Naive thymus-derived CD8-positive, alpha-beta T cell (primary cell): Measurements from ENCODE around the gene GOLGA6L10. TPM values are rescaled to one million over a fixed set of nuclear protein-coding genes. Genes with fewer than 3 reads are reported as not detected.
"Not testable (repeated sequence)": the region's sequence is repeated elsewhere in the genome, so short reads cannot be mapped to it uniquely, and the experiment has no call there.

Experiments
- ATAC-seq, 2 donors: fragments of 150-1000 bp; cut with Tn5 transposase in 1 of 2; sonication (Bioruptor Pico), chemical (Tn5 transposase) in 1 of 2; 1 replicate in 1 of 2; 2 replicates in 1 of 2; pipeline ENCODE4 v1.10.0; 2021; ENCODE audit warnings: mild to moderate bottlenecking in 2 of 2, moderate library complexity in 2 of 2
- POLR2A ChIA-PET: fragments of 350-600 bp; sonication (Branson Sonifier 250); formaldehyde crosslinking; loops from one replicate; lab custom pipeline; 2021; ENCODE audit warnings: antibody characterized with exemption; lab: Charles Lee
- DNase-seq, 10 donors: peaks; one replicate each; pipeline versions ENCODE4 v3.0.0 to v3.0.0-alpha.2; 2020 to 2022
- H3K27ac Mint-ChIP-seq, 10 donors: one replicate each; pipeline ENCODE4 v1.8.0; 2020 to 2022; ENCODE audit warnings: mild to moderate bottlenecking in 10 of 10, mixed read lengths in 10 of 10, moderate library complexity in 4 of 10, inconsistent platforms in 1 of 10
- H3K27me3 Mint-ChIP-seq, 5 donors: one replicate each; pipeline ENCODE4 v1.8.0; 2021 to 2022; ENCODE audit warnings: mixed read lengths in 5 of 5
- H3K36me3 Mint-ChIP-seq, 3 donors: one replicate each; pipeline ENCODE4 v1.8.0; 2020 to 2022; ENCODE audit warnings: mixed read lengths in 3 of 3, mild to moderate bottlenecking in 2 of 3, inconsistent platforms in 1 of 3
- H3K4me1 Mint-ChIP-seq, 4 donors: one replicate each; pipeline ENCODE4 v1.8.0; 2021 to 2022; ENCODE audit warnings: mixed read lengths in 4 of 4
- H3K4me3 Mint-ChIP-seq, 10 donors: one replicate each; pipeline ENCODE4 v1.8.0; 2020 to 2022; ENCODE audit warnings: mild to moderate bottlenecking in 10 of 10, mixed read lengths in 10 of 10, moderate library complexity in 6 of 10, inconsistent platforms in 1 of 10
- H3K9me3 Mint-ChIP-seq, 9 donors: one replicate each; pipeline ENCODE4 v1.8.0; 2020 to 2022; ENCODE audit warnings: mixed read lengths in 9 of 9, mild to moderate bottlenecking in 3 of 9, inconsistent platforms in 1 of 9, moderate library complexity in 1 of 9
- polyA plus RNA-seq, 3 donors: library from polyadenylated mRNA; unstranded; fragments of 300-500 nt; fragmentation: Illumina TruSeq; gene quantifications; one replicate each; pipeline ENCODE4 v1.2.3, GENCODE V29; 2021
- total RNA-seq, 8 experiments: library from RNA in 2 of 8; stranded (reverse) in 2 of 8; gene quantifications; one replicate each; pipeline ENCODE4 v1.2.3 and lab custom pipeline; 2021 to 2026

Gene GOLGA6L10
- total and polyA plus RNA-seq, 5 experiments from 2014 or later, result 0.05 to 4.7 (median 2.1) TPM; not detected in 1

DNA sequence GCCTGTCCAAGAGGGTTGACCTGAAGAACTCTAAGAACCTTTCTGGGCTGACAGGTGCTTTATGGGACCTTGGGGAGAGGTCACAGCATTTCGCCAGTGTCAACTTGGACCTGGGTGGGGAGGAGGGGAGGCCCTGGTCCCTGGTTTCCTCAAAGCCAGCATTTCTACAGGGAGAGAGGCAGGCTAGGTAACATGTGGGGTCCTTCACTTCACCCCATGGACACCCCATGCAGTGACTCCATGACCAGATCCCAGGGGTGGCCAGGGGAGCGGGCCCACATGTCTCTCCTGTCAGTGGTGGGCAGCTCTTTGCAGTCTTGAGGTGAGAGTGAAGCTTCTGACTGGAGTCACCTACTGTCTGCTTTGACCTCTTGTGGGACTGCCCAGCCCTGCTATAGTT lies 35.8 kb downstream of the GOLGA6L10 start:
- H3K27ac Mint-ChIP-seq, result no peak overlapping the region

DNA sequence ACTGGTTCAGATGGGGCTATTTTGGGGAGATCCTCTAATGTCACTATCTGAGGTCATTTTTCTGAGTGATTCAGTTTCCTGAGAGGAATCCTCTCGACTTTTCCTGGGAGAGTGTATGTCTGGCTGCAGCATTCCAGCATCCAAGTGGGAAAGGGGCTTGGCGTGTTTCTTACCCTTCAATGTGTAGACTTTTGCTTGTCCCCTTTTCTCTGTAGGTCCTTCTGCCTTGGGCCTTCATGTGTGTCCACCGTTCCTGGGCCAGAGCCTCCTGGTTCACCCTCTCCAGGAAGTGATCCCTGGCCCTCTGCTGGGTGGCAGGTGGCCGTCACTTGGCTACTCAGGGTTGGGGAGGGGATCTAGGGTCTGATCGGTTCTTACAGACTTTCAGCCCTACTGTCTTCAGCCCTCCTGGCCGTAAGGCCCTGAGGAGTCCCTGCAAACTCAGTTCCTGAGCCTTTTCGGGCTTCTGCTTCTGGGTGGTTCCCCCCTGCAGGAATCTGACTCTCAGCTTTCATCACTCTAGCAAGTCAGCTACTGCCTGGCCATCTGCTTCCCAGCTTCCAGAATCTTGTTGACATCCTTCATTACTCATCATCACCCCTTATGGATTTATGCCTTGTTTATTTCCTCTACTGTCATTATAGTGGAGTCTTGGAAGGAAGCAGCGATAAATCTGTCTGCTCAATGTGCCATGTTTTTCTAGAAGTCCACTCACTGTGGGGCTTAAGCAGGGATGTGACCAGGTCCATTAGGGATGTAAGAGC lies 36.5 kb downstream of the GOLGA6L10 start:
- Mint-ChIP-seq H3K27ac (no peak overlapping the region), H3K4me1 (peaks cover 0 to 2% (median 0%) of the 10 kb centered on the region in 4 donors), H3K9me3 (peaks cover 0 to 14% (median 4%) of the 10 kb centered on the region in 9 donors), H3K36me3 (peaks cover 7 to 10% (median 10%) of the 10 kb centered on the region in 3 donors), H3K27me3 (no peaks in the 10 kb centered on the region), H3K4me3 (no peak overlapping the region)
- DNase-seq (no peak), ATAC-seq (no peak)
- POLR2A ChIA-PET, result no interaction called here

More for the DNA sequence above, 35.8 kb downstream of the GOLGA6L10 start:
- peaks cover 0 to 14% (median 4%) of the 10 kb centered on the region in 9 donors for H3K9me3 Mint-ChIP-seq
- H3K4me1 Mint-ChIP-seq, result peaks cover 0 to 2% (median 0%) of the 10 kb centered on the region in 4 donors
- DNase-seq (peak in 1 of 10 donors; percentile 22), ATAC-seq (no peak)
- H3K27me3 Mint-ChIP-seq, result no peaks in the 10 kb centered on the region
- POLR2A ChIA-PET, result no interaction called here
- peaks cover 7 to 10% (median 10%) of the 10 kb centered on the region in 3 donors for H3K36me3 Mint-ChIP-seq
- H3K4me3 Mint-ChIP-seq, result no peak overlapping the region

DNA sequence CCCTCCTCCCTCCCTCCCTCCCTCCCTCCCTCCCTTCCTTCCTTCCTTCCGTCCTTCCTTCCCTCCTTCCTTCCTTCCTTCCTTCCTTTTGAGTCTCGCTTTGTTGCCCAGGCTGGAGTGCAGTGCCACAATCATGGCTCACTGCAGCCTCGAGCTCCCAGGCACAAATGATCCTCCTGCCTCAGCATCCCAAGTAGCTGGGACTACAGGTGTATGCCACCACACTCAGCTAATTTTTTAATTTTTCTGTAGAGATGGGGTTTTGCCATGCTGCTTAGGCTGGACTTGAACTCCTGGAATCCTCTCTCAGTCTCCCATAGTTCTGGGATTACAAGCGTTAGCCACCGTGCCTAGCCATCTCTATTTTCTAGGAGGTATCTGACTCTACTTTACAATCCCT lies 38.0 kb downstream of the GOLGA6L10 start:
- peaks cover 7 to 10% (median 10%) of the 10 kb centered on the region in 3 donors for H3K36me3 Mint-ChIP-seq
- H3K27me3 Mint-ChIP-seq, DNase-seq, H3K4me1 Mint-ChIP-seq, H3K27ac Mint-ChIP-seq, ATAC-seq, H3K4me3 Mint-ChIP-seq, POLR2A ChIA-PET: not testable (repeated sequence)
- peaks cover 0 to 14% (median 4%) of the 10 kb centered on the region in 9 donors for H3K9me3 Mint-ChIP-seq

- H3K4me1 Mint-ChIP-seq, result peaks cover 0 to 2% (median under 1%) of the 10 kb centered on the region in 4 donors
- ATAC-seq (no peak), DNase-seq (no peak)
- H3K36me3 Mint-ChIP-seq, result peaks cover 7 to 10% (median 10%) of the 10 kb centered on the region in 3 donors
- POLR2A ChIA-PET, result interaction anchor here (0.7 kb wide), 1 partner anchor 11 kb away, joined by 5 read pairs; no protein-coding TSS in a partner anchor
- H3K27me3 Mint-ChIP-seq, result no peaks in the 10 kb centered on the region
- H3K9me3 Mint-ChIP-seq, result peaks cover 0 to 14% (median 4%) of the 10 kb centered on the region in 9 donors
- H3K4me3 Mint-ChIP-seq, result no peak overlapping the region
- H3K27ac Mint-ChIP-seq, result no peak overlapping the region
Observed at GRCh38 chr15:82309802-82310201, 39.5 kb downstream of the GOLGA6L10 start.

DNA sequence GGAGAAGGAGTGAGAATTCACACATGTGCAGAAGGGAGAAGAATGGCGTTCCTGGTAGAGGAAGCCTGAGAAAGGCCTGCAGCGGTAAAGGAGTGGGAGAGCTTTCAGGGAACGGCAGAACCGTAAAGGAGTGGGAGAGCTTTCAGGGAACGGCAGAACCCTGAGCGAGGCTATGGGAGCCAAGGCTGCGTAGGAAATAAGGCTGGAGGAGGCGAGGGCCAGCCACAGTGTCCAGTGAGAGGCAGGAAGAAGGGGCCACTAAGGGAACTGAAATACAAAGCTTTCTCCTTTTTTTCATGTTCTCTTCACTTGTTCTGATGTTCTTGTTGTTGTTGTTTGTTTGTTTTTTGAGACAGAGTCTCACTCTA lies 41.6 kb downstream of the GOLGA6L10 start:
- H3K4me1 Mint-ChIP-seq, result peaks cover 0 to 3% (median 2%) of the 10 kb centered on the region in 4 donors
- H3K27ac Mint-ChIP-seq, result peak overlapping the region in 1 of 10 donors; percentile 89
- H3K27me3 Mint-ChIP-seq, result no peaks in the 10 kb centered on the region
- ATAC-seq, result no peak
- H3K4me3 Mint-ChIP-seq, result no peak overlapping the region
- POLR2A ChIA-PET, result no interaction called here
- H3K36me3 Mint-ChIP-seq, result peaks cover 7 to 10% (median 8%) of the 10 kb centered on the region in 3 donors
- peaks cover 0 to 14% (median 4%) of the 10 kb centered on the region in 9 donors for H3K9me3 Mint-ChIP-seq
- no peak for DNase-seq

GRCh38 chr15:82306791-82307713 lies 42.2 kb downstream of the GOLGA6L10 start:
- POLR2A ChIA-PET, result no interaction called here
- H3K27me3 Mint-ChIP-seq, result no peaks in the 10 kb centered on the region
- peaks cover 7 to 10% (median 8%) of the 10 kb centered on the region in 3 donors for H3K36me3 Mint-ChIP-seq
- no peak for ATAC-seq
- peaks cover 0 to 14% (median 4%) of the 10 kb centered on the region in 9 donors for H3K9me3 Mint-ChIP-seq
- DNase-seq, result no peak
- H3K4me1 Mint-ChIP-seq, result peaks cover 0 to 3% (median 2%) of the 10 kb centered on the region in 4 donors
- H3K4me3 Mint-ChIP-seq, result no peak overlapping the region
- H3K27ac Mint-ChIP-seq, result peak overlapping the region in 1 of 10 donors; percentile 89

- Mint-ChIP-seq H3K9me3 (peaks cover 0 to 5% (median 3%) of the 10 kb centered on the region in 9 donors), H3K27me3 (no peaks in the 10 kb centered on the region), H3K4me1 (peaks cover 0 to 3% (median 2%) of the 10 kb centered on the region in 4 donors), H3K27ac (no peak overlapping the region), H3K36me3 (peaks cover 2 to 4% (median 3%) of the 10 kb centered on the region in 3 donors), H3K4me3 (no peak overlapping the region)
- POLR2A ChIA-PET, result no interaction called here
- DNase-seq (no peak), ATAC-seq (no peak)
Observed at GRCh38 chr15:82305621-82306048, 43.6 kb downstream of the GOLGA6L10 start.

DNA sequence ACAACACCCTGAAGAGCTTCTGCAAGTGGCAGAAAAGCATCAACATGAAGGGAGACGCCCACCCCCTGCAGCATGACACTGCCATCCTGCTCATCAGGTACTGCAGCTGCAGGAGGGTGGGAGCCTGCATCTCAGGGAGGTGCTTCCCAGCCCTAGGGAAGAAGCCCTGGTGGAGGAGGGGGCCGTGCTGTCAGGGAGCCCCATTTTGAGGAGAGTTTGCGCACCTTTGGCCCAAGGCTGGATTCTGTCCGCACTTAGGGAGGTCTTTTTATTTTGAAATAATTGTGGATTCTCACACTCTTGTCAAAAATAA lies 44.5 kb downstream of the GOLGA6L10 start:
- H3K36me3 Mint-ChIP-seq, result no peaks in the 10 kb centered on the region
- no peak for DNase-seq
- POLR2A ChIA-PET, result no interaction called here
- H3K4me3 Mint-ChIP-seq, result no peak overlapping the region
- H3K27me3 Mint-ChIP-seq, result no peaks in the 10 kb centered on the region
- H3K4me1 Mint-ChIP-seq, result peaks cover 0 to 3% (median 2%) of the 10 kb centered on the region in 4 donors
- no peaks in the 10 kb centered on the region for H3K9me3 Mint-ChIP-seq
- peak overlapping the region in 3 of 10 donors; percentile 37 to 60 (median 56) for H3K27ac Mint-ChIP-seq
- no peak for ATAC-seq

DNA sequence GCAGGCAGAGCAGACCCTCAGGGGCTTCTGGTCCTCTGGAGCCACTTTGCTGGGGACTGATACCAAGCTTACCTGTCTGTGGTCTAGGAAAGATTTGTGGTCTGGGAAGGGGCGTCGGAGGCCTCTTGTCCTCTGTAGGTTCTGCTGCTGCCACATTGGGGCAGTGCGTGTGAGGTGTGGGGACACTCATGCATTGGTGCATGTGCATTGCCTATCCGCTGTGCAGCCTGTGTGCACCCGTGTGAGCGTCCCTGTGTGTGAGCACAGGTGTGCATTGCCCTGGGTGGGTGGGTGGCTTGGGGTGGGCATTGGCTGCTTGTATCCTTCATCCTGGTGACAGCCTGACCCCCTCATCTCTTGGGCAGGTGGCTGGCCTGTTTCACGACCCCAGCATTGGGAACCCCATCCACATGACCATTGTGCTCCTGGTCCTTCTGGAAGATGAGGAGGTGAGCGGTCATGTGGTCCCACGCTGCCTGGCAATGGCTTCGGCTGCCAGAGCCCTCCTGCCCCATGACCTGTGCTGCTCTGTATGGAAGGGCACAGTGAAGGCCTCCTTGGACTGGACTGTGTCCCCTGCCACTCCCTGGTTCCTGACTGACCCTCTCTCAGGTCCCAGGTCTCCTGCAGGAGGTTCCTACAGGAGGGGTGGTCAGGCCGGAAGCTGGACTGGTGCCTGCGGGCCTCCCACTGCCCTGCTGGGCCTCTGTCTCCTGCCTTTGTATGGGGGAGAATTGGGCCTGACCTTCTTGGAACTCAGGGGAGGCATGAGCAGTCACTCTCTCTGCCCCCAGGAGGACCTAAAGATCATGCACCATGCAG lies 45.1 kb downstream of the GOLGA6L10 start:
- ATAC-seq (no peak), DNase-seq (no peak)
- no peaks in the 10 kb centered on the region for H3K27me3 Mint-ChIP-seq
- H3K36me3 Mint-ChIP-seq, result no peaks in the 10 kb centered on the region
- H3K4me3 Mint-ChIP-seq, result no peak overlapping the region
- H3K9me3 Mint-ChIP-seq, result no peaks in the 10 kb centered on the region
- peaks cover 0 to 3% (median 2%) of the 10 kb centered on the region in 4 donors for H3K4me1 Mint-ChIP-seq
- POLR2A ChIA-PET, result no interaction called here
- H3K27ac Mint-ChIP-seq, result peak overlapping the region in 1 of 10 donors; percentile 11

DNA sequence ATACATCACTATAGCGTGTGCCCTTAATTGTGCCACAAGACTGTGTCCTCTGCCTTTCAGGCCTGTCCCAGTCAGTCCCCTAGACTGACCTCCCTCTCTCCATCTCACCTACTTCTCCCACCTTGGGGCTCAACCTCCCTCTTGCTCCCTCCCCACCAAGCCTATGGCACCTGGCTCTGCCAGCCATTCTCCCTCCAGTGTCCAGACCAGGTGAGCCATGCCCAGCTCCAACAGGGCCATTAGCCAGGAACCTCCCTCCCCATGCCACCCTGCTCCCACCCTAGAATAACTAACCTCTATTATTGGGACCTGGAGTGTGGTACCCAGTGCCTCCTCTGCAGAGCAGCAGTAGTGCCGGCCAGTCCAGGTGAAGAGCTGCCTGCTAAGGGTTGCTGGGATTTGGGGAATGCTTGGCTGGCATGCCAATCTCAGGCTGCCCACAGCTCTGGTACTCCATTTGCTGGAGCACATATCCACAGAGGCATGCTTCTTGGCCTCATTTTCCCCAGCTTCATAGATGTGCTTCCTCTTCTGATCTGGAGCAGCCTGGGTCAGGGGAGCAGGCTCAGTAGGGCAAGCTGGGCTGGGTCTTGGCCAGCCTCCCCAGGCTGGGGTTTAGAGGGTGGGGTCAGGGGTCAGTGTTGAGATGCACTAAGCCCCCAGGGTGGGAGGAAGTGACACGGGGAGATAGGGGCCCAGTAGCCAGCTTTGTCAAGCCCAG lies 47.8 kb downstream of the GOLGA6L10 start:
- H3K36me3 Mint-ChIP-seq, result no peaks in the 10 kb centered on the region
- ATAC-seq, result no peak
- H3K4me3 Mint-ChIP-seq, result no peak overlapping the region
- H3K27me3 Mint-ChIP-seq, result no peaks in the 10 kb centered on the region
- H3K9me3 Mint-ChIP-seq, result no peaks in the 10 kb centered on the region
- H3K27ac Mint-ChIP-seq, result peak overlapping the region in 2 of 10 donors; percentile 26 to 60
- POLR2A ChIA-PET, result no interaction called here
- H3K4me1 Mint-ChIP-seq, result peaks cover 9 to 22% (median 14%) of the 10 kb centered on the region in 4 donors
- no peak for DNase-seq

GRCh38 chr15:82300883-82301282 lies 48.4 kb downstream of the GOLGA6L10 start:
- DNase-seq, result no peak
- H3K9me3 Mint-ChIP-seq, result no peaks in the 10 kb centered on the region
- peaks cover 9 to 22% (median 14%) of the 10 kb centered on the region in 4 donors for H3K4me1 Mint-ChIP-seq
- no peaks in the 10 kb centered on the region for H3K36me3 Mint-ChIP-seq
- no peak for ATAC-seq
- POLR2A ChIA-PET, result no interaction called here
- no peak overlapping the region for H3K4me3 Mint-ChIP-seq
- peak overlapping the region in 2 of 10 donors; percentile 37 to 47 for H3K27ac Mint-ChIP-seq
- H3K27me3 Mint-ChIP-seq, result no peaks in the 10 kb centered on the region
